GM12878 (cell line): ENCODE results near the gene SH3BP5. TPM values are rescaled to one million over a fixed set of nuclear protein-coding genes. Genes with fewer than 3 reads are reported as not detected.

Source experiments
- ATAC-seq: fragments of 200-7000 bp; cut with Tn5 transposase; 3 replicates; pipeline ENCODE4 v1.9.1; 2020; ENCODE audit warnings: mild to moderate bottlenecking, moderate library complexity
- BruUV-seq: library from RNA; stranded (reverse); fragments of 400-500 nt; replicated peaks from 2 replicates; lab custom pipeline; 2021; lab: Mats Ljungman, UMichigan
- CTCF ChIA-PET: fragments of 300-600 bp; sonication (Branson Sonifier 250); formaldehyde crosslinking; extraction: SDS; loops from one replicate; lab custom pipeline; 2021; ENCODE audit warnings: inconsistent platforms; lab: Yijun Ruan, JAX
- POLR2A ChIA-PET: fragments of 350-600 bp; formaldehyde crosslinking; extraction: SDS; loops from one replicate; lab custom pipeline; 2021; ENCODE audit warnings: inconsistent platforms; lab: Charles Lee
- RAD21 ChIA-PET: fragments of 300-600 bp; sonication (Branson Sonifier 250); formaldehyde crosslinking; loops from one replicate; lab custom pipeline; 2023; ENCODE audit warnings: antibody characterized with exemption; ENCODE audit not compliant: unreplicated experiment; lab: Charles Lee
- SMC1A ChIA-PET: fragments of 300-600 bp; sonication (Branson Sonifier 250); formaldehyde crosslinking; loops from one replicate; lab custom pipeline; 2023; ENCODE audit not compliant: unreplicated experiment, uncharacterized antibody; lab: Charles Lee
- DNase-seq: peaks from one replicate; pipeline ENCODE4 v3.0.0-alpha.2; 2011; ENCODE audit warnings: low read depth, low spot score
- FAIRE-seq: peaks from 3 replicates; lab custom pipeline; 2011; peaks lifted over from hg19 to GRCh38; lab: Jason Lieb, UNC
- H2AFZ ChIP-seq: 2 replicates; pipeline ENCODE4 v1.6.0; 2011; ENCODE audit warnings: low read depth, low read length, control low read depth; ENCODE audit not compliant: control insufficient read depth
- H3K27ac ChIP-seq: 2 replicates; pipeline ENCODE4 v1.5.1; 2011; ENCODE audit warnings: control low read depth; ENCODE audit not compliant: control insufficient read depth, insufficient read depth
- H3K27me3 ChIP-seq, 2 experiments: replicated peaks in 1 of 2; 2 replicates each; pipeline versions ENCODE4 v1.6.0 to v1.6.1; 2011; ENCODE audit warnings: low read length in 1 of 2; ENCODE audit not compliant: control insufficient read depth in 2 of 2, insufficient read depth in 2 of 2
- H3K36me3 ChIP-seq, 2 experiments: 2 replicates each; pipeline ENCODE4 v1.5.1; 2011; ENCODE audit warnings: low read length in 1 of 2; ENCODE audit not compliant: control insufficient read depth in 2 of 2, insufficient read depth in 2 of 2
- H3K4me1 ChIP-seq: 2 replicates; pipeline ENCODE4 v1.6.1; 2011; ENCODE audit warnings: mild to moderate bottlenecking, low read length, moderate library complexity, mixed read lengths; ENCODE audit not compliant: control insufficient read depth, insufficient read depth
- H3K4me2 ChIP-seq: 2 replicates; pipeline ENCODE4 v1.6.0; 2011; ENCODE audit warnings: control low read depth; ENCODE audit not compliant: control insufficient read depth, insufficient read depth
- H3K4me3 ChIP-seq: fragments of 200-600 bp; sonication (generic); 2 replicates; pipeline ENCODE4 v1.5.1; 2016
- H3K79me2 ChIP-seq: 2 replicates; pipeline ENCODE4 v1.6.0; 2011; ENCODE audit warnings: low read length; ENCODE audit not compliant: control insufficient read depth, insufficient read depth
- H3K9ac ChIP-seq: 2 replicates; pipeline ENCODE4 v1.8.0; 2011; ENCODE audit warnings: low read length, control low read depth, mixed read lengths; ENCODE audit not compliant: control insufficient read depth, insufficient read depth
- H3K9me3 ChIP-seq: replicated peaks from 3 replicates; pipeline ENCODE4 v1.5.1; 2011; ENCODE audit warnings: mild to moderate bottlenecking, low read length; ENCODE audit not compliant: control insufficient read depth, insufficient read depth
- H4K20me1 ChIP-seq: 2 replicates; pipeline ENCODE4 v1.6.0; 2011; ENCODE audit not compliant: control insufficient read depth, insufficient read depth
- ESRRA ChIP-seq: IDR thresholded peaks from 2 replicates; pipeline ENCODE4 v1.6.1; 2012; ENCODE audit warnings: mild to moderate bottlenecking, low read length, improper control_type of control experiment
- FOXM1 ChIP-seq: IDR thresholded peaks from 2 replicates; pipeline ENCODE4 v1.6.1; 2012; ENCODE audit warnings: low read depth, mild to moderate bottlenecking, inconsistent platforms, low read length, moderate library complexity
- MTA2 ChIP-seq: fragments of 450-650 bp; IDR thresholded peaks from 2 replicates; pipeline ENCODE4 v1.6.1; 2016; ENCODE audit warnings: low read depth, mild to moderate bottlenecking, moderate library complexity
- NFXL1 ChIP-seq: fragments of 450-650 bp; IDR thresholded peaks from 2 replicates; pipeline ENCODE4 v1.6.1; 2017; ENCODE audit warnings: antibody characterized with exemption, mild to moderate bottlenecking, borderline replicate concordance
- PML ChIP-seq: IDR thresholded peaks from 2 replicates; pipeline ENCODE4 v1.6.1; 2012; ENCODE audit warnings: low read length, inconsistent platforms
- POLR2AphosphoS5 ChIP-seq: IDR thresholded peaks from 2 replicates; pipeline ENCODE4 v1.6.1; 2011; ENCODE audit warnings: mild to moderate bottlenecking, low read length, inconsistent platforms
- RUNX3 ChIP-seq: IDR thresholded peaks from 2 replicates; pipeline ENCODE4 v1.6.1; 2012; ENCODE audit warnings: low read length, inconsistent platforms
- STAT1 ChIP-seq: fragments of 450-650 bp; conservative IDR thresholded peaks from 2 replicates; pipeline ENCODE4 v1.6.1; 2014; ENCODE audit warnings: antibody characterized with exemption, mild to moderate bottlenecking
- SUZ12 ChIP-seq: fragments of 200-600 bp; sonication (generic); IDR thresholded peaks from one replicate; pipeline ENCODE4 v1.6.1; 2018; ENCODE audit warnings: antibody characterized with exemption, mild to moderate bottlenecking; ENCODE audit not compliant: unreplicated experiment
- TARDBP ChIP-seq: IDR thresholded peaks from 2 replicates; pipeline ENCODE4 v1.6.1; 2016; ENCODE audit warnings: borderline replicate concordance
- WRNIP1 ChIP-seq: IDR thresholded peaks from 2 replicates; pipeline ENCODE4 v1.6.1; 2011; ENCODE audit warnings: low read depth, low read length, improper control_type of control experiment, borderline replicate concordance
- WGBS: methylation state at CpG from one replicate; pipeline ENCODE4 v1.1.6; 2016; ENCODE audit warnings: low lambda C conversion rate; ENCODE audit not compliant: insufficient replicate concordance, insufficient coverage; ENCODE audit errors: missing lambda C conversion rate; 5-methylcytosine and 5-hydroxymethylcytosine counted together
- in situ Hi-C: fragments of 300-500 bp; cut with MboI; formaldehyde crosslinking; loops from 9 replicates; pipeline ENCODE4 v1.14.3; 2018; ENCODE audit warnings: mixed read lengths
- intact Hi-C: fragments of 100-400 bp; cut with micrococcal nuclease; formaldehyde crosslinking; loops from one replicate; pipeline ENCODE4 v1.14.2; 2022; ENCODE audit not compliant: unreplicated experiment
- polyA plus RNA-seq, 11 experiments: library from polyadenylated mRNA; depleted of rRNA in 4 of 11; unstranded in 6 of 11; stranded (reverse) in 5 of 11; fragments of >200 nt; fragmentation: Nextera tagmentation in 4 of 11; fragmentation: Illumina TruSeq in 1 of 11; extraction: Ambion mirVana in 4 of 11; extraction: Trizol in 1 of 11; gene quantifications; 1 replicate in 1 of 11; 2 replicates in 10 of 11; pipeline versions ENCODE4 v1.2.1 to v1.2.3, GENCODE V29; 2011 to 2016; ENCODE audit warnings: inconsistent platforms in 2 of 11, missing spikeins in 2 of 11, low read depth in 1 of 11
- total RNA-seq, 4 experiments: library from RNA; depleted of rRNA in 3 of 4; stranded (reverse); fragments of >200 nt in 3 of 4; fragmentation: Illumina TruSeq in 1 of 4; extraction: Trizol in 1 of 4; gene quantifications; 2 replicates each; pipeline versions ENCODE4 v1.2.1 to v1.2.3, GENCODE V29; 2013 to 2021
- TF ChIP-seq, protein P1 (sequence below): fragments of 450-650 bp; IDR thresholded peaks from 2 replicates; pipeline ENCODE4 v1.6.1; 2016; ENCODE audit warnings: mild to moderate bottlenecking
- TF ChIP-seq, protein P2 (sequence below): fragments of 450-650 bp; IDR thresholded peaks from 2 replicates; pipeline ENCODE4 v1.6.1; 2017; ENCODE audit warnings: antibody characterized with exemption, mild to moderate bottlenecking, moderate library complexity
- TF ChIP-seq, protein P3 (sequence below): IDR thresholded peaks from 2 replicates; pipeline ENCODE4 v1.6.1; 2011; ENCODE audit warnings: borderline replicate concordance, low read depth, mild to moderate bottlenecking, moderate library complexity, mixed read lengths, low read length; ENCODE audit not compliant: insufficient read depth; ENCODE audit errors: extremely low read length
- TF ChIP-seq, protein P4 (sequence below): fragments of 450-650 bp; IDR thresholded peaks from 2 replicates; pipeline ENCODE4 v1.6.1; 2016; ENCODE audit warnings: mild to moderate bottlenecking

SH3BP5 gene
- total and polyA plus RNA-seq, 10 of the 15 experiments (the other 5 are each of a cell fraction or from before 2014, with no cell fraction given): 14.9 to 87.5 (median 43.7) TPM

DNA sequence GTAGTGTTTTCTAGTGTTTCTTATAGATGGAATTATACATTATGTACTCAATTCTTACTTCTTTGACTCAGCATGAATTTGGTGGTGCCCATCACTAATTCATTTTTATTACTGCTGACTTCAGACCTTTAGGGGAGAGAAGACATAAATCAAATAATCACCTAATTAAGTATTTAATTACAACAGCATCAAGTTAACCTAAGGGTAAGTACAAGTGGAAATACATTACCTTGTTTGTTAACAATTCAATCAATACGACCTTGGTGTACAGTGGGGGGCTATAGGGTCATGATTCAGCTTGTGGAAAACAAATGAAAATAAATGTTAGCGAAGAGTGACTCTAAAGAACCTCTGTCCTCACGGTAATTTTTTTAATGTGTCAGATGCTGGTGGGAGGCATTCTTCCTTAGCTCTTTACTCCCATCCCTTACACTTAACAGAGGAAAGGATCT is 126.9 kb downstream of the SH3BP5 start:
- Histone ChIP-seq H3K4me2 (peak overlapping the region; percentile 90), H3K9ac (peak overlapping the region; percentile 66), H3K4me3 (peak overlapping the region; percentile 94; the same call in 1 of the 2 replicates), H3K79me2 (peaks cover 37% of the 10 kb centered on the region), H2AFZ (peak overlapping the region; percentile 95), H3K4me1 (no peaks in the 10 kb centered on the region), H4K20me1 (no peaks in the 10 kb centered on the region), H3K36me3 (no peaks in the 10 kb centered on the region), H3K9me3 (no peaks in the 10 kb centered on the region), H3K27ac (peak overlapping the region; percentile 57), H3K27me3 (no peaks in the 10 kb centered on the region)
- intact Hi-C loops: loop anchor here (10.0 kb wide), 1 partner anchor 281 kb away; no protein-coding TSS in a partner anchor
- in situ Hi-C loops: loop anchor here (10.0 kb wide), 2 partner anchors 599 to 1039 kb away; no protein-coding TSS in a partner anchor
- ChIA-PET SMC1A (interaction anchor here (0.7 to 12.1 kb wide), 18 partner anchors 9 to 351 kb away, joined by 3 to 135 read pairs (median 4); partner anchors contain the start of gene RBSN), POLR2A (interaction anchor here (0.6 to 1.9 kb wide), 11 partner anchors 13 to 1638 kb away, joined by 3 to 6 read pairs (median 3); partner anchors contain the start of gene RBSN), RAD21 (interaction anchor here (0.8 to 5.3 kb wide), 25 partner anchors 10 to 602 kb away, joined by 3 to 30 read pairs (median 5); partner anchors contain the start of gene RBSN), CTCF (interaction anchor here (0.6 to 9.7 kb wide), 23 partner anchors 13 to 606 kb away, joined by 3 to 123 read pairs (median 3); no protein-coding TSS in a partner anchor)
- FAIRE-seq (no peak), ATAC-seq (no peak), DNase-seq (no peak)
- WGBS: 2% methylated on average over 3 of the region's 3 CpGs
- BruUV-seq: TSS peak; percentile 98
- TF ChIP-seq RUNX3: no peak
- TF ChIP-seq ESRRA: no peak
- TF ChIP-seq MTA2: 0 out of 2 replicates have a peak, but pooled peaks have one; percentile 25
- TF ChIP-seq STAT1: no peak
- TF ChIP-seq, protein P1, sequence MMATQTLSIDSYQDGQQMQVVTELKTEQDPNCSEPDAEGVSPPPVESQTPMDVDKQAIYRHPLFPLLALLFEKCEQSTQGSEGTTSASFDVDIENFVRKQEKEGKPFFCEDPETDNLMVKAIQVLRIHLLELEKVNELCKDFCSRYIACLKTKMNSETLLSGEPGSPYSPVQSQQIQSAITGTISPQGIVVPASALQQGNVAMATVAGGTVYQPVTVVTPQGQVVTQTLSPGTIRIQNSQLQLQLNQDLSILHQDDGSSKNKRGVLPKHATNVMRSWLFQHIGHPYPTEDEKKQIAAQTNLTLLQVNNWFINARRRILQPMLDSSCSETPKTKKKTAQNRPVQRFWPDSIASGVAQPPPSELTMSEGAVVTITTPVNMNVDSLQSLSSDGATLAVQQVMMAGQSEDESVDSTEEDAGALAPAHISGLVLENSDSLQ: peak; percentile 26; the same call in 1 of the 2 replicates
- TF ChIP-seq PML: peak; percentile 59; the same call in 1 of the 2 replicates
- no peak for TF ChIP-seq SUZ12
- TF ChIP-seq FOXM1: no peak
- TF ChIP-seq, protein P2, sequence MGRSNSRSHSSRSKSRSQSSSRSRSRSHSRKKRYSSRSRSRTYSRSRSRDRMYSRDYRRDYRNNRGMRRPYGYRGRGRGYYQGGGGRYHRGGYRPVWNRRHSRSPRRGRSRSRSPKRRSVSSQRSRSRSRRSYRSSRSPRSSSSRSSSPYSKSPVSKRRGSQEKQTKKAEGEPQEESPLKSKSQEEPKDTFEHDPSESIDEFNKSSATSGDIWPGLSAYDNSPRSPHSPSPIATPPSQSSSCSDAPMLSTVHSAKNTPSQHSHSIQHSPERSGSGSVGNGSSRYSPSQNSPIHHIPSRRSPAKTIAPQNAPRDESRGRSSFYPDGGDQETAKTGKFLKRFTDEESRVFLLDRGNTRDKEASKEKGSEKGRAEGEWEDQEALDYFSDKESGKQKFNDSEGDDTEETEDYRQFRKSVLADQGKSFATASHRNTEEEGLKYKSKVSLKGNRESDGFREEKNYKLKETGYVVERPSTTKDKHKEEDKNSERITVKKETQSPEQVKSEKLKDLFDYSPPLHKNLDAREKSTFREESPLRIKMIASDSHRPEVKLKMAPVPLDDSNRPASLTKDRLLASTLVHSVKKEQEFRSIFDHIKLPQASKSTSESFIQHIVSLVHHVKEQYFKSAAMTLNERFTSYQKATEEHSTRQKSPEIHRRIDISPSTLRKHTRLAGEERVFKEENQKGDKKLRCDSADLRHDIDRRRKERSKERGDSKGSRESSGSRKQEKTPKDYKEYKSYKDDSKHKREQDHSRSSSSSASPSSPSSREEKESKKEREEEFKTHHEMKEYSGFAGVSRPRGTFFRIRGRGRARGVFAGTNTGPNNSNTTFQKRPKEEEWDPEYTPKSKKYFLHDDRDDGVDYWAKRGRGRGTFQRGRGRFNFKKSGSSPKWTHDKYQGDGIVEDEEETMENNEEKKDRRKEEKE: no peak
- TF ChIP-seq TARDBP: no peak
- TF ChIP-seq WRNIP1: no peak
- no peak for TF ChIP-seq NFXL1
- TF ChIP-seq, protein P3, sequence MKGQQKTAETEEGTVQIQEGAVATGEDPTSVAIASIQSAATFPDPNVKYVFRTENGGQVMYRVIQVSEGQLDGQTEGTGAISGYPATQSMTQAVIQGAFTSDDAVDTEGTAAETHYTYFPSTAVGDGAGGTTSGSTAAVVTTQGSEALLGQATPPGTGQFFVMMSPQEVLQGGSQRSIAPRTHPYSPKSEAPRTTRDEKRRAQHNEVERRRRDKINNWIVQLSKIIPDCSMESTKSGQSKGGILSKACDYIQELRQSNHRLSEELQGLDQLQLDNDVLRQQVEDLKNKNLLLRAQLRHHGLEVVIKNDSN: no peak
- TF ChIP-seq, protein P4, sequence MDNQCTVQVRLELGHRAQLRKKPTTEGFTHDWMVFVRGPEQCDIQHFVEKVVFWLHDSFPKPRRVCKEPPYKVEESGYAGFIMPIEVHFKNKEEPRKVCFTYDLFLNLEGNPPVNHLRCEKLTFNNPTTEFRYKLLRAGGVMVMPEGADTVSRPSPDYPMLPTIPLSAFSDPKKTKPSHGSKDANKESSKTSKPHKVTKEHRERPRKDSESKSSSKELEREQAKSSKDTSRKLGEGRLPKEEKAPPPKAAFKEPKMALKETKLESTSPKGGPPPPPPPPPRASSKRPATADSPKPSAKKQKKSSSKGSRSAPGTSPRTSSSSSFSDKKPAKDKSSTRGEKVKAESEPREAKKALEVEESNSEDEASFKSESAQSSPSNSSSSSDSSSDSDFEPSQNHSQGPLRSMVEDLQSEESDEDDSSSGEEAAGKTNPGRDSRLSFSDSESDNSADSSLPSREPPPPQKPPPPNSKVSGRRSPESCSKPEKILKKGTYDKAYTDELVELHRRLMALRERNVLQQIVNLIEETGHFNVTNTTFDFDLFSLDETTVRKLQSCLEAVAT: 0 out of 2 replicates have a peak, but pooled peaks have one; percentile 26
- no peak for TF ChIP-seq POLR2AphosphoS5
